ENCODE results near the gene ZBTB25. TPM values are rescaled to one million over a fixed set of nuclear protein-coding genes. Genes with fewer than 3 reads are reported as not detected.

ZBTB25 gene
- total RNA-seq, 2 experiments from 2014 or later = 56.8 to 58.1 TPM

- Histone ChIP-seq H3K4me1 (ENCODE audit: insufficient read depth, low read length) (no peaks in the 10 kb centered on the region), H3K9me3 (ENCODE audit: control insufficient read depth in 1 of 2, insufficient read depth in 1 of 2, low read length in 2 of 2) (no peaks in the 10 kb centered on the region), H3K36me3 (ENCODE audit: insufficient read depth, low read length) (no peaks in the 10 kb centered on the region), H3K27ac (ENCODE audit: low read depth in 1 of 2, low read length in 2 of 2) (no peak overlapping the region), H3K4me3 (ENCODE audit: low read length) (no peak overlapping the region), H3K27me3 (ENCODE audit: control insufficient read depth in 1 of 2, insufficient read depth in 2 of 2, low read length in 2 of 2) (no peaks in the 10 kb centered on the region)
- intact Hi-C loops (cut with DNase I, micrococcal nuclease) = no loop called here
- H3K4me1 Mint-ChIP-seq (ENCODE audit: low read depth) = no peaks in the 10 kb centered on the region
- no peaks in the 10 kb centered on the region for H3K27me3 Mint-ChIP-seq
- POLR2A ChIA-PET = interaction anchor here (1.8 kb wide), 1 partner anchor 13 kb away, joined by 6 read pairs; the partner anchor contains the start of gene MTHFD1
- H3K9me3 Mint-ChIP-seq = no peaks in the 10 kb centered on the region
- peaks cover 23% of the 10 kb centered on the region for H3K36me3 Mint-ChIP-seq (ENCODE audit: low read depth)
- DNase-seq (no peak), ATAC-seq (ENCODE audit: poor library complexity) (no peak)
- H3K4me3 Mint-ChIP-seq = no peak overlapping the region
- no peak overlapping the region for H3K27ac Mint-ChIP-seq
- no peak for TF ChIP-seq CTCF (IDR thresholded peaks at IDR 0.05)
- CTCF ChIA-PET = no interaction called here
Observed at GRCh38 chr14:64400829-64401459, 102.7 kb downstream of the ZBTB25 start.

Other genes with a start within 250 kb of the ZBTB25 start
- gene ESR2, start 209.5 kb downstream of the ZBTB25 start, total RNA-seq = under 1 TPM in 1 of 2 experiments, not detected in 1; 0.08 TPM
- 10 to 100 TPM; 13.3 to 18.9 TPM for gene MTHFD1, start 115.5 kb downstream of the ZBTB25 start, total RNA-seq
- under 1 TPM; 0.49 to 0.50 TPM for gene AKAP5, start 38.3 kb downstream of the ZBTB25 start, total RNA-seq
- 100 to 1,000 TPM; 146 to 147 TPM for gene ZBTB1, start 932 bp upstream of the ZBTB25 start, total RNA-seq
- 1 to 10 TPM; 1.5 to 1.9 TPM for gene HSPA2, start 36.9 kb upstream of the ZBTB25 start, total RNA-seq
- gene PPP1R36, start 46.1 kb upstream of the ZBTB25 start, total RNA-seq = not detected
- gene PLEKHG3, start 200.6 kb upstream of the ZBTB25 start, total RNA-seq = 10 to 100 TPM; 12.1 to 13.3 TPM

All from CD4-positive, alpha-beta T cell (primary cell).